H1 (cell line): Measurements from ENCODE around the gene EPHB1. TPM values are rescaled to one million over a fixed set of nuclear protein-coding genes. Genes with fewer than 3 reads are reported as not detected.

ENCODE experiments used
- CTCF ChIA-PET: fragments of 300-600 bp; sonication (Branson Sonifier 250); formaldehyde crosslinking; loops from one replicate; lab custom pipeline; 2021; ENCODE audit not compliant: partially characterized antibody; lab: Charles Lee
- POLR2A ChIA-PET: fragments of 300-600 bp; sonication (Branson Sonifier 250); formaldehyde crosslinking; loops from one replicate; lab custom pipeline; 2021; ENCODE audit warnings: inconsistent platforms; ENCODE audit not compliant: partially characterized antibody; lab: Charles Lee
- DNase-seq, 2 experiments: peaks; one replicate each; pipeline versions ENCODE4 v3.0.0 to v3.0.0-alpha.2; 2010 to 2022; ENCODE audit warnings: low spot score in 2 of 2, low read depth in 1 of 2, mixed read lengths in 1 of 2
- FAIRE-seq: peaks from 2 replicates; lab custom pipeline; 2011; peaks lifted over from hg19 to GRCh38; lab: Jason Lieb, UNC
- H2AFZ ChIP-seq: 2 replicates; pipeline ENCODE4 v1.8.1; 2012; ENCODE audit warnings: low read length, inconsistent platforms
- H2AK5ac ChIP-seq: 2 replicates; pipeline ENCODE4 v1.6.1; 2013; ENCODE audit warnings: low read depth, low read length
- H2BK120ac ChIP-seq: replicated peaks from 2 replicates; pipeline ENCODE3; 2013; ENCODE audit warnings: low read depth, low read length, inconsistent platforms
- H2BK12ac ChIP-seq: 2 replicates; pipeline ENCODE4 v1.6.1; 2013; ENCODE audit warnings: low read depth, low read length
- H2BK15ac ChIP-seq: 2 replicates; pipeline ENCODE4 v1.6.1; 2013; ENCODE audit warnings: low read length
- H2BK20ac ChIP-seq: 2 replicates; pipeline ENCODE4 v1.6.1; 2013; ENCODE audit warnings: low read length
- H2BK5ac ChIP-seq: 2 replicates; pipeline ENCODE4 v1.6.1; 2013; ENCODE audit warnings: low read depth, low read length
- H3K14ac ChIP-seq: 2 replicates; pipeline ENCODE4 v1.6.1; 2013; ENCODE audit warnings: inconsistent platforms; ENCODE audit not compliant: insufficient read length
- H3K18ac ChIP-seq: 2 replicates; pipeline ENCODE4 v1.6.1; 2013; ENCODE audit warnings: low read length; ENCODE audit errors: extremely low read depth
- H3K23ac ChIP-seq: 2 replicates; pipeline ENCODE4 v1.6.1; 2013; ENCODE audit warnings: inconsistent platforms; ENCODE audit not compliant: insufficient read length
- H3K23me2 ChIP-seq: 2 replicates; pipeline ENCODE4 v1.6.1; 2013; ENCODE audit warnings: low read depth, low read length
- H3K27ac ChIP-seq: 2 replicates; pipeline ENCODE4 v1.6.1; 2011; ENCODE audit warnings: low read depth, low read length, inconsistent platforms
- H3K27me3 ChIP-seq, 4 experiments: replicated peaks in 1 of 4; 1 replicate in 1 of 4; 2 replicates in 3 of 4; pipeline versions ENCODE4 v1.6.1 to v1.8.1; 2011 to 2013; ENCODE audit warnings: low read length in 3 of 4, mild to moderate bottlenecking in 3 of 4, inconsistent platforms in 2 of 4, mixed read lengths in 2 of 4, moderate library complexity in 1 of 4; ENCODE audit not compliant: control insufficient read depth in 3 of 4, insufficient read depth in 3 of 4; ENCODE audit errors: extremely low read depth in 1 of 4
- H3K36me3 ChIP-seq, 4 experiments: 2 replicates each; pipeline versions ENCODE4 v1.6.1 to v1.8.1; 2011 to 2013; ENCODE audit warnings: mild to moderate bottlenecking in 4 of 4, low read length in 3 of 4, moderate library complexity in 2 of 4, control low read depth in 1 of 4, inconsistent platforms in 1 of 4; ENCODE audit not compliant: insufficient read depth in 4 of 4, control insufficient read depth in 2 of 4
- H3K4ac ChIP-seq: replicated peaks from 2 replicates; pipeline ENCODE3; 2013; ENCODE audit warnings: low read length, low read depth, mixed read lengths, inconsistent platforms; ENCODE audit not compliant: insufficient read length
- H3K4me1 ChIP-seq, 4 experiments: replicated peaks in 1 of 4; 1 replicate in 1 of 4; 2 replicates in 3 of 4; pipeline versions ENCODE4 v1.6.1 to v1.8.1; 2011 to 2013; ENCODE audit warnings: low read length in 3 of 4, inconsistent platforms in 2 of 4, mixed read lengths in 1 of 4; ENCODE audit not compliant: insufficient read depth in 4 of 4, control insufficient read depth in 3 of 4
- H3K4me2 ChIP-seq, 2 experiments: 2 replicates each; pipeline versions ENCODE4 v1.6.1 to v1.8.1; 2011 to 2013; ENCODE audit warnings: low read depth in 2 of 2, low read length in 2 of 2, control low read depth in 1 of 2, inconsistent platforms in 1 of 2, mild to moderate bottlenecking in 1 of 2; ENCODE audit not compliant: insufficient read depth in 1 of 2
- H3K4me3 ChIP-seq, 4 experiments: fragments of 200-600, 300-600 bp in 1 of 4; sonication (generic), shearing (Covaris generic), sonication (Bioruptor Twin) in 1 of 4; 2 replicates each; pipeline versions ENCODE4 v1.5.1 to v1.8.1; 2011 to 2016; ENCODE audit warnings: low read length in 4 of 4, low read depth in 3 of 4, control low read depth in 2 of 4, inconsistent platforms in 2 of 4, mild to moderate bottlenecking in 2 of 4, mixed read lengths in 1 of 4, moderate library complexity in 1 of 4; ENCODE audit not compliant: insufficient read depth in 2 of 4; ENCODE audit errors: extremely low read depth in 1 of 4
- H3K56ac ChIP-seq: replicated peaks from 2 replicates; pipeline ENCODE3; 2013; ENCODE audit warnings: low read depth, mild to moderate bottlenecking, mixed read lengths, low read length, inconsistent platforms; ENCODE audit not compliant: insufficient read length
- H3K79me1 ChIP-seq: 2 replicates; pipeline ENCODE4 v1.6.1; 2013; ENCODE audit warnings: low read depth, low read length, control low read depth
- H3K79me2 ChIP-seq, 2 experiments: 2 replicates each; pipeline versions ENCODE4 v1.6.1 to v1.8.1; 2012 to 2013; ENCODE audit warnings: low read length in 2 of 2, mild to moderate bottlenecking in 2 of 2, inconsistent platforms in 1 of 2; ENCODE audit not compliant: insufficient read depth in 2 of 2, control insufficient read depth in 1 of 2
- H3K9ac ChIP-seq, 4 experiments: replicated peaks in 1 of 4; 1 replicate in 1 of 4; 2 replicates in 3 of 4; pipeline versions ENCODE4 v1.6.1 to v1.8.1; 2011 to 2013; ENCODE audit warnings: low read depth in 3 of 4, low read length in 3 of 4, control low read depth in 2 of 4, mild to moderate bottlenecking in 2 of 4, moderate library complexity in 2 of 4, inconsistent platforms in 1 of 4; ENCODE audit errors: extremely low read depth in 1 of 4
- H3K9me3 ChIP-seq, 2 experiments: 2 replicates each; pipeline versions ENCODE4 v1.6.1 to v1.8.1; 2012 to 2013; ENCODE audit warnings: mild to moderate bottlenecking in 2 of 2, moderate library complexity in 2 of 2, control low read depth in 1 of 2, inconsistent platforms in 1 of 2, low read depth in 1 of 2, low read length in 1 of 2, mixed read lengths in 1 of 2; ENCODE audit not compliant: insufficient read depth in 2 of 2
- H4K20me1 ChIP-seq, 2 experiments: replicated peaks in 1 of 2; 2 replicates each; pipeline versions ENCODE3 to v1.8.1; 2011 to 2013; ENCODE audit warnings: inconsistent platforms in 2 of 2, low read length in 2 of 2, mild to moderate bottlenecking in 1 of 2; ENCODE audit not compliant: insufficient read depth in 2 of 2, control insufficient read depth in 1 of 2
- H4K5ac ChIP-seq: 2 replicates; pipeline ENCODE4 v1.6.1; 2013; ENCODE audit warnings: low read length, low read depth, mixed read lengths, inconsistent platforms; ENCODE audit not compliant: insufficient read length
- H4K8ac ChIP-seq: 2 replicates; pipeline ENCODE4 v1.8.0; 2013; ENCODE audit warnings: mild to moderate bottlenecking, moderate library complexity, low read length, inconsistent platforms; ENCODE audit not compliant: insufficient read depth; ENCODE audit errors: extremely low read depth
- H4K91ac ChIP-seq: replicated peaks from 2 replicates; pipeline ENCODE3; 2013; ENCODE audit warnings: low read length, mixed read lengths, inconsistent platforms; ENCODE audit not compliant: insufficient read length
- BACH1 ChIP-seq: IDR thresholded peaks from 2 replicates; pipeline ENCODE4 v1.6.1; 2012; ENCODE audit warnings: low read length, improper control_type of control experiment
- CBX5 ChIP-seq: fragments of 300-800, 300-1000 bp; sonication (generic); IDR thresholded peaks from 2 replicates; pipeline ENCODE4 v1.7.1; 2016; ENCODE audit warnings: antibody characterized with exemption, low read length, low read depth
- PHF8 ChIP-seq: fragments of 200-600 bp; sonication (generic); conservative IDR thresholded peaks from 2 replicates; pipeline ENCODE4 v1.7.1; 2012; ENCODE audit warnings: low read depth, mild to moderate bottlenecking, inconsistent platforms, low read length, moderate library complexity
- SIX5 ChIP-seq: IDR thresholded peaks from 2 replicates; pipeline ENCODE4 v1.6.1; 2011; ENCODE audit warnings: mild to moderate bottlenecking, low read depth, low read length
- SRF ChIP-seq: IDR thresholded peaks from 2 replicates; pipeline ENCODE4 v1.6.1; 2011; ENCODE audit warnings: mild to moderate bottlenecking, low read depth, low read length, moderate library complexity
- TBP ChIP-seq: IDR thresholded peaks from 2 replicates; pipeline ENCODE4 v1.6.1; 2011; ENCODE audit warnings: low read depth, low read length, improper control_type of control experiment
- YY1 ChIP-seq: IDR thresholded peaks from 2 replicates; pipeline ENCODE4 v1.6.1; 2011; ENCODE audit warnings: low read depth, mild to moderate bottlenecking, low read length
- WGBS, 2 experiments: shearing (Covaris generic) in 1 of 2; methylation state at CpG; one replicate each; pipeline versions ENCODE4 v1.1.6 to v1.1.7; 2013 to 2015; ENCODE audit warnings: low lambda C conversion rate in 2 of 2, mixed read lengths in 2 of 2, inconsistent platforms in 1 of 2, low coverage in 1 of 2, missing lambda C conversion rate in 1 of 2; ENCODE audit not compliant: insufficient replicate concordance in 2 of 2, insufficient coverage in 1 of 2, insufficient read length in 1 of 2; ENCODE audit errors: extremely low coverage in 1 of 2, missing lambda C conversion rate in 1 of 2; 5-methylcytosine and 5-hydroxymethylcytosine counted together
- polyA plus RNA-seq, 7 experiments: library from polyadenylated mRNA; depleted of rRNA in 3 of 7; stranded (reverse) in 5 of 7; unstranded in 2 of 7; fragments of >200 nt in 5 of 7; fragments of 200-250 nt in 2 of 7; gene quantifications; 1 replicate in 5 of 7; 2 replicates in 1 of 7; 4 replicates in 1 of 7; pipeline versions ENCODE4 v1.2.1 to v1.2.3, GENCODE V29; 2011 to 2013; ENCODE audit warnings: missing spikeins in 2 of 7, mixed read lengths in 2 of 7
- total RNA-seq: library from RNA; stranded (reverse); fragmentation: NEBNext Ultra II Directional; extraction: Animal tissue kit (Norgen Biotek cat#: 25700); gene quantifications from 2 replicates; pipeline ENCODE4 v1.2.1, GENCODE V29; 2021

The EPHB1 gene
- total and polyA plus RNA-seq, 2 of the 8 experiments (the other 6 are each of a cell fraction or from before 2014, with no cell fraction given) = 3.5 to 5.9 TPM

GRCh38 chr3:134879990-134880389 is 84.9 kb downstream of the EPHB1 start:
- Histone ChIP-seq H3K9me3 (no peaks in the 10 kb centered on the region), H3K27me3 (no peaks in the 10 kb centered on the region), H4K8ac (no peak overlapping the region), H4K91ac (no peak overlapping the region), H4K5ac (no peak overlapping the region), H3K4me1 (peaks cover 0 to 2% (median 0%) of the 10 kb centered on the region in 4 experiments; a peak in 1 of 7 replicates), H3K4me2 (no peak overlapping the region), H3K79me1 (no peaks in the 10 kb centered on the region), H2BK15ac (no peak overlapping the region), H2BK12ac (no peak overlapping the region), H2AFZ (no peak overlapping the region), H4K20me1 (no peaks in the 10 kb centered on the region), H2BK120ac (no peak overlapping the region), H3K9ac (no peak overlapping the region), H2BK5ac (no peak overlapping the region), H2AK5ac (no peak overlapping the region), H3K4me3 (no peak overlapping the region), H3K56ac (no peak overlapping the region), H3K23me2 (no peaks in the 10 kb centered on the region), H3K23ac (no peak overlapping the region), H3K18ac (no peak overlapping the region), H3K36me3 (no peaks in the 10 kb centered on the region), H3K4ac (no peak overlapping the region), H2BK20ac (no peak overlapping the region), H3K27ac (no peak overlapping the region), H3K79me2 (no peaks in the 10 kb centered on the region)
- WGBS, 2 experiments = 95% methylated on average over 1 of the region's 1 CpG; no CpG with 5 or more reads in 1 of the 2 experiments
- DNase-seq = no peak
- ChIA-PET POLR2A (no interaction called here), CTCF (no interaction called here)
- FAIRE-seq = no peak
- TF ChIP-seq SIX5 = no peak
- TF ChIP-seq BACH1 = no peak
- no peak for TF ChIP-seq YY1
- TF ChIP-seq TBP = no peak
- TF ChIP-seq SRF = no peak
- TF ChIP-seq PHF8 = no peak
- no peak for TF ChIP-seq CBX5
- TF ChIP-seq, all 59 proteins: peak for 0
- no peak overlapping the region for H3K14ac ChIP-seq
